Endometrial microvascular endothelial cells (primary cell): ENCODE measurements around the gene PARP12. TPM values are rescaled to one million over a fixed set of nuclear protein-coding genes. Genes with fewer than 3 reads are reported as not detected.

Source experiments
- in situ Hi-C: cut with HindIII; loops from 2 replicates; pipeline ENCODE4 v1.10.0; 2017; ENCODE audit warnings: low sequenced_read_pairs, low pct_unique_long_range_greater_than_20kb; ENCODE audit errors: inconsistent ontology term
- total RNA-seq: library from RNA; depleted of rRNA; stranded (reverse); fragments of >200 nt; gene quantifications from one replicate; pipeline ENCODE4 v1.2.3, GENCODE V29; 2015; ENCODE audit errors: inconsistent ontology term

PARP12 gene
- total RNA-seq, 1 donor from 2014 or later, result 91.6 TPM

- in situ Hi-C loops, result no loop called here
Measured at GRCh38 chr7:140000666-140001268, 62.0 kb downstream of the PARP12 start.

- in situ Hi-C loops, result no loop called here
Measured at GRCh38 chr7:139999516-139999915, 63.2 kb downstream of the PARP12 start.

GRCh38 chr7:139998572-139998971 lies 64.2 kb downstream of the PARP12 start:
- in situ Hi-C loops, result no loop called here

- in situ Hi-C loops, result no loop called here
Measured at GRCh38 chr7:139995017-139995915, 67.5 kb downstream of the PARP12 start.

- in situ Hi-C loops, result no loop called here
Measured at GRCh38 chr7:139994356-139994755, 68.4 kb downstream of the PARP12 start.

GRCh38 chr7:139993592-139993991 lies 69.2 kb downstream of the PARP12 start:
- in situ Hi-C loops, result no loop called here

- in situ Hi-C loops, result no loop called here
Measured at GRCh38 chr7:139993169-139993568, 69.6 kb downstream of the PARP12 start.

GRCh38 chr7:139992353-139993044 lies 70.3 kb downstream of the PARP12 start:
- in situ Hi-C loops, result no loop called here

- in situ Hi-C loops, result no loop called here
Measured at GRCh38 chr7:139991911-139992310, 70.8 kb downstream of the PARP12 start.

- in situ Hi-C loops, result no loop called here
Measured at GRCh38 chr7:139991269-139991666, 71.5 kb downstream of the PARP12 start.

- in situ Hi-C loops, result no loop called here
Measured at GRCh38 chr7:139990571-139991268, 72.0 kb downstream of the PARP12 start.

GRCh38 chr7:139990142-139990535 lies 72.6 kb downstream of the PARP12 start:
- in situ Hi-C loops, result no loop called here

GRCh38 chr7:139989366-139990141 lies 73.2 kb downstream of the PARP12 start:
- in situ Hi-C loops, result no loop called here

GRCh38 chr7:139987691-139988516 lies 74.8 kb downstream of the PARP12 start:
- in situ Hi-C loops, result no loop called here

- in situ Hi-C loops, result no loop called here
Measured at GRCh38 chr7:139985811-139986210, 76.9 kb downstream of the PARP12 start.

GRCh38 chr7:139984642-139985539 lies 77.9 kb downstream of the PARP12 start:
- in situ Hi-C loops, result no loop called here
